ENCODE results near the gene CCM2. TPM values are rescaled to one million over a fixed set of nuclear protein-coding genes. Genes with fewer than 3 reads are reported as not detected.
A peak's percentile ranks its signal among the peaks of the same experiment; 100 is the strongest.

CCM2 gene
- total and polyA plus RNA-seq, 8 donors, result 1.8 to 39.0 (median 26.6) TPM

GRCh38 chr7:44979481-44980392, 20.3 kb upstream of the CCM2 start:
- Histone ChIP-seq H3K36me3 (peaks cover 24 to 88% (median 81%) of the 10 kb centered on the region in 4 donors), H3K9me3 (no peaks in the 10 kb centered on the region), H3K4me3 (peak overlapping the region in 1 of 4 donors; percentile 44), H3K4me1 (peaks cover 9 to 49% (median 19%) of the 10 kb centered on the region in 4 donors), H3K27me3 (no peaks in the 10 kb centered on the region), H3K27ac (peak overlapping the region; percentile 35 to 76 (median 63))
- no peak for TF ChIP-seq POLR2AphosphoS5 (IDR thresholded peaks at IDR 0.05)
- TF ChIP-seq POLR2A (IDR thresholded peaks at IDR 0.05), result no peak
- TF ChIP-seq EP300 (IDR thresholded peaks at IDR 0.05), result no peak
- 66 to 79% (median 74%) methylated on average over 5 to 8 of the region's 8 CpGs for WGBS, 5 donors
- no peak for DNase-seq
- intact Hi-C loops (cut with DNase I; ENCODE audit: low total_unique reads), result loop anchor here (10.0 kb wide), 1 partner anchor 155 kb away; no protein-coding TSS in a partner anchor

GRCh38 chr7:44980393-44981034, 19.5 kb upstream of the CCM2 start:
- Histone ChIP-seq H3K4me1 (peaks cover 13 to 57% (median 27%) of the 10 kb centered on the region in 4 donors), H3K4me3 (no peak overlapping the region), H3K36me3 (peaks cover 27 to 84% (median 80%) of the 10 kb centered on the region in 4 donors), H3K9me3 (no peaks in the 10 kb centered on the region), H3K27me3 (no peaks in the 10 kb centered on the region), H3K27ac (peak overlapping the region in 4 of 5 donors; percentile 57 to 76 (median 69))
- WGBS, 5 donors, result 57 to 67% (median 65%) methylated on average over 8 of the region's 8 CpGs
- TF ChIP-seq POLR2AphosphoS5 (IDR thresholded peaks at IDR 0.05) (no peak), EP300 (IDR thresholded peaks at IDR 0.05) (no peak), CTCF (IDR thresholded peaks at IDR 0.05) (no peak), POLR2A (IDR thresholded peaks at IDR 0.05) (no peak)
- peak in 1 of 2 donors; percentile 46 for DNase-seq
- intact Hi-C loops (cut with DNase I; ENCODE audit: low total_unique reads), result no loop called here

- intact Hi-C loops (cut with DNase I; ENCODE audit: low total_unique reads), result no loop called here
- H3K27me3 ChIP-seq, result no peaks in the 10 kb centered on the region
- peak overlapping the region in 4 of 5 donors; percentile 57 to 76 (median 69) for H3K27ac ChIP-seq
- DNase-seq, result no peak
- H3K4me1 ChIP-seq, result peaks cover 18 to 63% (median 32%) of the 10 kb centered on the region in 4 donors
- WGBS, 5 donors, result 71 to 79% (median 75%) methylated on average over 7 of the region's 7 CpGs
- H3K4me3 ChIP-seq, result no peak overlapping the region
- H3K36me3 ChIP-seq, result peaks cover 30 to 78% (median 75%) of the 10 kb centered on the region in 4 donors
- no peaks in the 10 kb centered on the region for H3K9me3 ChIP-seq
- no peak for TF ChIP-seq EP300 (IDR thresholded peaks at IDR 0.05)
- no peak for TF ChIP-seq POLR2AphosphoS5 (IDR thresholded peaks at IDR 0.05)
- TF ChIP-seq CTCF (IDR thresholded peaks at IDR 0.05), result no peak
- no peak for TF ChIP-seq POLR2A (IDR thresholded peaks at IDR 0.05)
Measured at GRCh38 chr7:44981035-44981706, 18.8 kb upstream of the CCM2 start.

- Histone ChIP-seq H3K4me1 (peaks cover 25 to 58% (median 37%) of the 10 kb centered on the region in 4 donors), H3K36me3 (peaks cover 30 to 73% (median 69%) of the 10 kb centered on the region in 4 donors)
Measured at GRCh38 chr7:44982535-44982923, 17.5 kb upstream of the CCM2 start.

More at GRCh38 chr7:44982535-44982923, 17.5 kb upstream of the CCM2 start:
- no peaks in the 10 kb centered on the region for H3K9me3 ChIP-seq
- H3K27me3 ChIP-seq, result no peaks in the 10 kb centered on the region
- DNase-seq, result no peak
- H3K27ac ChIP-seq, result no peak overlapping the region
- H3K4me3 ChIP-seq, result no peak overlapping the region
- TF ChIP-seq POLR2AphosphoS5 (IDR thresholded peaks at IDR 0.05), result no peak
- no peak for TF ChIP-seq EP300 (IDR thresholded peaks at IDR 0.05)
- TF ChIP-seq POLR2A (IDR thresholded peaks at IDR 0.05), result no peak
- no peak for TF ChIP-seq CTCF (IDR thresholded peaks at IDR 0.05)
- intact Hi-C loops (cut with DNase I; ENCODE audit: low total_unique reads), result no loop called here
- WGBS, 5 donors, result 67 to 94% (median 92%) methylated on average over 1 of the region's 1 CpG
